LNCaP clone FGC (cell line): ENCODE results near the gene RBM10.

ENCODE experiments used
- DNase-seq: peaks from one replicate; pipeline ENCODE4 v3.0.0-alpha.2; 2011; ENCODE audit warnings: low read depth
- H3K4me3 ChIP-seq: 2 replicates; pipeline ENCODE4 v1.5.1; 2011; ENCODE audit warnings: mild to moderate bottlenecking, low read depth, low read length, control low read depth
- TF ChIP-seq, protein P1 (sequence below): IDR thresholded peaks from 2 replicates; pipeline ENCODE4 v1.5.1; 2012; ENCODE audit warnings: mild to moderate bottlenecking; ENCODE audit not compliant: control insufficient read depth, insufficient read depth; ENCODE audit errors: extremely low read depth

Gene RBM10

DNA sequence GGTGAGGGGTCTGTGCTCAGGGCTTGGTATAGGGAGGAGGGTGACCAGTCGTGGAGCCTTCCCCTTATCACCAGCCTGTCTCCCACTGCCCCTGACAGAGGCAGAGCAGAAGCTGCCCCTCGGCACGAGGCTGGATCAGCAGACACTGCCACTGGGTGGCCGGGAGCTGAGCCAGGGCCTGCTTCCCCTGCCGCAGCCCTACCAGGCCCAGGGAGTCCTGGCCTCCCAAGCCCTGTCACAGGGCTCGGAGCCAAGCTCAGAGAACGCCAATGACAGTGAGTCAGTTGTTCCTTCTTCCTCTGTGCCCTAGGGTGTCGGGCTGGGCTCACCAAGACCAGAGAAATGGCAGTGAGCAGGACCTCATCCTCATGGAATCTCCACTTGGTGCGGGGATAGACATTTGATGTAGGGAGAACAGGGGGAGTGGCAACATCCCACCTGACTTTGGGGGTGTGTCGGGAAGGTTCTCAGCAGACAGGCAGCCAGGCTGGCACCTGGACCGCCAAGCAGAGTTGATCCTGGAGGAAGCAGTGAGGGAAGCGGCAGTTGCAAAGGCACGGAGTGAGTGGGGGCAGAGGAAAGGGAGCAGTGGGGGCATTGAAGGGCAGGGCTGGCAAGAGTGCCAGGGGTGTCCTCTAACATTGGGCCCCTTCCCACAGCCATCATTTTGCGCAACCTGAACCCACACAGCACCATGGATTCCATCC lies 34.4 kb downstream of the RBM10 start:
- no peak overlapping the region for H3K4me3 ChIP-seq
- no peak for DNase-seq
- TF ChIP-seq, protein P1, sequence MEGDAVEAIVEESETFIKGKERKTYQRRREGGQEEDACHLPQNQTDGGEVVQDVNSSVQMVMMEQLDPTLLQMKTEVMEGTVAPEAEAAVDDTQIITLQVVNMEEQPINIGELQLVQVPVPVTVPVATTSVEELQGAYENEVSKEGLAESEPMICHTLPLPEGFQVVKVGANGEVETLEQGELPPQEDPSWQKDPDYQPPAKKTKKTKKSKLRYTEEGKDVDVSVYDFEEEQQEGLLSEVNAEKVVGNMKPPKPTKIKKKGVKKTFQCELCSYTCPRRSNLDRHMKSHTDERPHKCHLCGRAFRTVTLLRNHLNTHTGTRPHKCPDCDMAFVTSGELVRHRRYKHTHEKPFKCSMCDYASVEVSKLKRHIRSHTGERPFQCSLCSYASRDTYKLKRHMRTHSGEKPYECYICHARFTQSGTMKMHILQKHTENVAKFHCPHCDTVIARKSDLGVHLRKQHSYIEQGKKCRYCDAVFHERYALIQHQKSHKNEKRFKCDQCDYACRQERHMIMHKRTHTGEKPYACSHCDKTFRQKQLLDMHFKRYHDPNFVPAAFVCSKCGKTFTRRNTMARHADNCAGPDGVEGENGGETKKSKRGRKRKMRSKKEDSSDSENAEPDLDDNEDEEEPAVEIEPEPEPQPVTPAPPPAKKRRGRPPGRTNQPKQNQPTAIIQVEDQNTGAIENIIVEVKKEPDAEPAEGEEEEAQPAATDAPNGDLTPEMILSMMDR: no peak

- no peak for DNase-seq
- H3K4me3 ChIP-seq: no peak overlapping the region
- TF ChIP-seq, protein P1: no peak
Measured at GRCh38 chrX:47179928-47180255, 34.9 kb downstream of the RBM10 start.

DNA sequence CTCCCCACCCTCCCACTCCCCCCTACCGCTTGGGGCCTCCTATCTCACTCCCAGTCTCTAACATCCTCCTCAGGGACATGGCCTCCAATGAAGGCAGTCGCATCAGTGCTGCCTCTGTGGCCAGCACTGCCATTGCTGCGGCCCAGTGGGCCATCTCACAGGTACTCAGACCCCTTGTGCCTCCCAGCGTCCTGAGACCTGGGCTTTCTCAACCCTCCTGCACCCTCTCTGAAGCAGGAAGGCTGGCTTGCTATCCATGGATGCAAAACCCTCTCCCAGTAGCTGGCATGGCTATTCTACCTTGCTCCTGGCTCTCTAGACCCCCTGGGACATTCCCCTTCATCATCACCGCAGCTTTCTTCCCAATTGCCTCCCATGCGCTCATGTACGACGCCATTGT lies 35.3 kb downstream of the RBM10 start:
- H3K4me3 ChIP-seq: no peak overlapping the region
- no peak for DNase-seq
- TF ChIP-seq, protein P1: no peak

GRCh38 chrX:47181301-47181700 lies 36.3 kb downstream of the RBM10 start:
- TF ChIP-seq, protein P1: no peak
- no peak overlapping the region for H3K4me3 ChIP-seq
- DNase-seq: no peak

- TF ChIP-seq, protein P1: no peak
- H3K4me3 ChIP-seq: no peak overlapping the region
- no peak for DNase-seq
Measured at GRCh38 chrX:47182106-47182700, 37.2 kb downstream of the RBM10 start.

DNA sequence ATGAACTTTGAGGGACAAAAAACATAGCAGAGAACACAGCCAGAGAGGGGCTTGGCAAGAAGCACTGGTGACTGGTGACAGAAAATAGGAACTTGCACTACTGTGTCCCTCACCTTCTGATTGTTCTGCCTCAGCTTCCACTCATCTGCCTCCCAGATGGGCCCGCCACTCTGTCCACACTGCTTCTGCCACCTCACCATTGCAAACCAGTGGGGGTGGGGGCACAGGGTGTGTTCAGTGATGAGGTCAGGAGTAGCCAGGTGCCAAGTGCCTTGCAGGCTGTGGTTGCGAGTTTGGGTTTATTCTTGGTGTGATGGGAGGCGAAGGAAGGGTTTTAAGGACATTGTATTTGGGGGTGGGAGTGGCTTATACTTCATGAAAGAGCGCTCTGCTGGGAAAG lies 39.5 kb downstream of the RBM10 start:
- TF ChIP-seq, protein P1: no peak

GRCh38 chrX:47185241-47185640 lies 40.2 kb downstream of the RBM10 start:
- DNase-seq: no peak
- H3K4me3 ChIP-seq: no peak overlapping the region
- TF ChIP-seq, protein P1: no peak

More for the DNA sequence above, 39.5 kb downstream of the RBM10 start:
- no peak overlapping the region for H3K4me3 ChIP-seq
- DNase-seq: no peak
